ENCODE data around the gene IFI44L.

GRCh38 chr1:78619446-78619802 is 824 bp upstream of the IFI44L start:
- TF ChIP-seq CTCF (IDR thresholded peaks at IDR 0.05 in 4 of 5, conservative IDR thresholded peaks at IDR 0.05 in 1 of 5) (no peak), POLR2A (IDR thresholded peaks at IDR 0.05) (no peak)
